H1 (cell line): ENCODE data around the gene MAN2A1.

Experiments used
- BRCA1 ChIP-seq: IDR thresholded peaks from 2 replicates; pipeline ENCODE4 v1.6.1; 2012; ENCODE audit warnings: low read depth, low read length, improper control_type of control experiment
- CTCF ChIP-seq, 3 experiments: IDR thresholded peaks; 1 replicate in 2 of 3; 2 replicates in 1 of 3; pipeline versions ENCODE4 v1.5.1 to v1.6.1; 2011; ENCODE audit warnings: low read length in 3 of 3, mild to moderate bottlenecking in 3 of 3, inconsistent platforms in 2 of 3, low read depth in 1 of 3, moderate library complexity in 1 of 3; ENCODE audit not compliant: insufficient read depth in 1 of 3; ENCODE audit errors: control extremely low read depth in 1 of 3
- TAF1 ChIP-seq: IDR thresholded peaks from 2 replicates; pipeline ENCODE4 v1.6.1; 2011; ENCODE audit warnings: mild to moderate bottlenecking, low read depth, low read length
- TF ChIP-seq, protein P1 (sequence below): IDR thresholded peaks from 2 replicates; pipeline ENCODE4 v1.6.1; 2012; ENCODE audit warnings: low read length, inconsistent platforms

GRCh38 chr5:109863752-109864151 is 174.0 kb downstream of the MAN2A1 start:
- TF ChIP-seq CTCF (IDR thresholded peaks at IDR 0.05; ENCODE audit: control extremely low read depth in 1 of 3, insufficient read depth in 1 of 3, low read depth in 1 of 3, low read length in 3 of 3) (no peak), BRCA1 (no peak), TAF1 (no peak)
- TF ChIP-seq, protein P1, sequence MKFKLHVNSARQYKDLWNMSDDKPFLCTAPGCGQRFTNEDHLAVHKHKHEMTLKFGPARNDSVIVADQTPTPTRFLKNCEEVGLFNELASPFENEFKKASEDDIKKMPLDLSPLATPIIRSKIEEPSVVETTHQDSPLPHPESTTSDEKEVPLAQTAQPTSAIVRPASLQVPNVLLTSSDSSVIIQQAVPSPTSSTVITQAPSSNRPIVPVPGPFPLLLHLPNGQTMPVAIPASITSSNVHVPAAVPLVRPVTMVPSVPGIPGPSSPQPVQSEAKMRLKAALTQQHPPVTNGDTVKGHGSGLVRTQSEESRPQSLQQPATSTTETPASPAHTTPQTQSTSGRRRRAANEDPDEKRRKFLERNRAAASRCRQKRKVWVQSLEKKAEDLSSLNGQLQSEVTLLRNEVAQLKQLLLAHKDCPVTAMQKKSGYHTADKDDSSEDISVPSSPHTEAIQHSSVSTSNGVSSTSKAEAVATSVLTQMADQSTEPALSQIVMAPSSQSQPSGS, result no peak
